GM12865 (cell line): Measurements from ENCODE around the gene EML5.

Source experiments
- DNase-seq: peaks from one replicate; pipeline ENCODE4 v3.0.0; 2010; ENCODE audit warnings: low read depth
- H3K4me3 ChIP-seq: 2 replicates; pipeline ENCODE4 v1.5.1; 2011; ENCODE audit warnings: mild to moderate bottlenecking, low read depth, low read length, control low read depth
- TF ChIP-seq, protein P1 (sequence below): IDR thresholded peaks from 2 replicates; pipeline ENCODE4 v1.5.1; 2011; ENCODE audit warnings: low read length, control low read depth, low read depth, inconsistent platforms; ENCODE audit not compliant: insufficient read depth; ENCODE audit errors: missing control alignments

Gene EML5

DNA sequence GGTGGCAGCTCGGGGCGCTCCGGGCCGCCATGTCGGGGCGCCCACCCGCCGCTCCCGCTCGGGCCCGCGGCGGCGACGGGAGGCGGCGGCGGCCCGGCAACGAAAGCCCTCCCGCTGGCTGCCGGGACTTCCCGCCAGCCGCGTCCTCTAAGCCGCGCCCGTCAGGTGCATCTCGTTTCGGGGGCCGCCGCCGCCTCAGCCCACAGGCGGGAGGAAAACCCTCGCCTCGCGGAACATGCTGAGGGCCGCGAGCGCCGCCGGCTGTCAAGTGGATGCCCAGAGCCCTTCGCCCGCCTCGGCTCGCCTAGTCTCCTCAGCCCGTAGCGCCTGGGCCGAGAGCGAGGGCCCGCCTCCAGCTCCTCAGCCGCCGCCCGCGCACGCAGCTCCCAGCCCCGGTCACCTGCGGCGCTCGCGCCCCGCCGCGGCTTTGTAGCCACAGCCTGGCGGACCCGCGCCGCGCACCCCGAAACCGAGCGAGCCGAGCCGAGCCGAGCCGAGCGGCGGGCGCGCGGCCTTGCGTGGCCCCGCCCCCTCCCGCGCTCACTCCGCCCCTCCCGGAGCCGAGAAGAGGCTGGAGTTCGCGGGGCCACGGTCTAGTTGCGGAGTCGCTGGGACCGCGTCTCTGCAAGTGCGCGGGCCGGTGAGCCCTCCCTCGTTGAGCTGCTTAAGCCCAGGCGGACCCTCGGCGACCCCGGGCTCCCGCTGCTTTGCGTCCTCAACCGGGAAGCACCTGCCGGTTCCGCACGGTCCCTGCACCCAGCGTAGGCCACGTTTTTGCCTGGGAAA is at the start of gene EML5:
Gene EML5, minus strand, starts transcription at position 481 of the 786 bp plus-strand sequence. Its CDS starts 450 bp downstream, at position 31.
- peak; percentile 87 for DNase-seq
- peak within 1 kb of the TSS; percentile 75 for H3K4me3 ChIP-seq

DNA sequence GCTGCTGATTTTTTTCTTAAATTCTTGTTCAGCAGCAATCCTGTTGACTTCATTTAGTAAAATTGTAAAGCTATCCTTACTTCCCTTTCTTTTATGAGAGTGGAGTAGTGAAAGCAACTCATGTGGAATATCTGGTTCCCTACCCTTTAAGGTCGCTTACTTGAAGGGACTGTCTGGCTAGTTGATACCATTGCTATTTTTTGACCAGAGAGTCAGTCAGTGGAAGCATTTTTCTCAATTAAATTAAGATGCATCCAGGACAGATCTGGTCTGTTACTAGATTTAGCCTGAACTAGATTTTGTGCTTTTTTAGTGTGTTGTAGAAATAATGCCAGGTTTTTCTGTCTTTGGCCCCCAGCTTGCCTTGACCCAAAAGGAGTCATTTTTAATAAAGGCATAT is 49.7 kb upstream of the EML5 start:
- H3K4me3 ChIP-seq, result no peak overlapping the region
- DNase-seq, result no peak
- TF ChIP-seq, protein P1, sequence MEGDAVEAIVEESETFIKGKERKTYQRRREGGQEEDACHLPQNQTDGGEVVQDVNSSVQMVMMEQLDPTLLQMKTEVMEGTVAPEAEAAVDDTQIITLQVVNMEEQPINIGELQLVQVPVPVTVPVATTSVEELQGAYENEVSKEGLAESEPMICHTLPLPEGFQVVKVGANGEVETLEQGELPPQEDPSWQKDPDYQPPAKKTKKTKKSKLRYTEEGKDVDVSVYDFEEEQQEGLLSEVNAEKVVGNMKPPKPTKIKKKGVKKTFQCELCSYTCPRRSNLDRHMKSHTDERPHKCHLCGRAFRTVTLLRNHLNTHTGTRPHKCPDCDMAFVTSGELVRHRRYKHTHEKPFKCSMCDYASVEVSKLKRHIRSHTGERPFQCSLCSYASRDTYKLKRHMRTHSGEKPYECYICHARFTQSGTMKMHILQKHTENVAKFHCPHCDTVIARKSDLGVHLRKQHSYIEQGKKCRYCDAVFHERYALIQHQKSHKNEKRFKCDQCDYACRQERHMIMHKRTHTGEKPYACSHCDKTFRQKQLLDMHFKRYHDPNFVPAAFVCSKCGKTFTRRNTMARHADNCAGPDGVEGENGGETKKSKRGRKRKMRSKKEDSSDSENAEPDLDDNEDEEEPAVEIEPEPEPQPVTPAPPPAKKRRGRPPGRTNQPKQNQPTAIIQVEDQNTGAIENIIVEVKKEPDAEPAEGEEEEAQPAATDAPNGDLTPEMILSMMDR, result no peak

More for the DNA sequence above, at the start of gene EML5:
- TF ChIP-seq, protein P1, result peak; percentile 11

DNA sequence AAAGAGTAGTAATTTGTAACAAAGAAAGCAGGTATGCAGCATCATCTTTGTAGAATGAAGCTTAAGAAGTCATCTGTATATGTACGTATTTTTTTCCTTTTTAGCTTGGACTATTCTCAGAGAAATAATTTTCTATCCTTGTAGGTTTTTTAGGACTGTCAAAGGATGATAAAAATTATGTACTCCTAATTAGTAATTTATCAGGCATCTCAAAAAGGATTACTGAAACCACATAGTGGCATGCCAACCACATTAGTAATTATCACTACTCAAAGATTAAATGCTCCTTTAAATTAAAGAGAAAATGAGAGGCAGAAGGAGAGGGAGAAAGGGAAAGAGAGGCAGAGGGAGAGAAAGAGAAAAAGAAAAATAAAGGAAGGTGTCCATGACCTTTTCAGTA is 49.0 kb upstream of the EML5 start:
- DNase-seq, result no peak
- TF ChIP-seq, protein P1, result no peak
- H3K4me3 ChIP-seq, result no peak overlapping the region

DNA sequence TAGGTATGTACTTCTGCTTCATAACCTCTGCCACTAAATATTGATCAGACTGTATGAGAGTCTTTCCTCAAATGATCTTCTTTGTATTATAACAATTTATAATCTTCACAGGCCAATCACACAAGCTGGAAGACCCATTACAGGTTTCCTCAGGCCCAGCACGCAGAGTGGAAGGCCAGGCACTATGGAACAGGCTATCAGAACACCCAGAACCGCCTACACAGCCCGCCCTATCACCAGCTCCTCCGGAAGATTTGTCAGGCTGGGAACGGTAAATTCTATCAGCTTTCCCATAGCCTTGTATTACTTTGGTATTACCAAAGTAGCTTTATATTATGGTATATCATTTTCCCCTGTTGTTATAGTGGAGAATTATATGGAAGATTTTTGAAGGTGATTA is 48.2 kb upstream of the EML5 start:
- TF ChIP-seq, protein P1, result no peak
- DNase-seq, result no peak
- no peak overlapping the region for H3K4me3 ChIP-seq

DNA sequence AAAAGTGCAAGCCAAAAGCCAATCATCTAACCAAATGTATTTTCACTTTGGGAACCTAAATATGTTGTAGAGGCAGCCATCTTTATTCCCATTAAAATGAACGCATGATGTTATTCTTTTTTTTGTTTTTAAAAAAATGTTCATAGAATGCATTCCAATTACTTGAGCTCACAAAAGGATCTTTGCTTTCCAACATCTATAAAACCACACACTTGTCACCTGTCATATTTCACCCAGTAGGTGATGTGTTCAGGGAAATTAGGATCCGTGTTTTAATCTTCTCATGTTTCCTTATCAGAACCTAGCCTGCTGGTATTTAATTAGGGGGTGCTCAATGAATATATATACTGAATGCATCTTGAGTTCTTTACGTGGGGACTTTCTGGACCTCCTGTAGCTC is 45.3 kb upstream of the EML5 start:
- no peak for DNase-seq
- TF ChIP-seq, protein P1, result no peak
- no peak overlapping the region for H3K4me3 ChIP-seq

DNA sequence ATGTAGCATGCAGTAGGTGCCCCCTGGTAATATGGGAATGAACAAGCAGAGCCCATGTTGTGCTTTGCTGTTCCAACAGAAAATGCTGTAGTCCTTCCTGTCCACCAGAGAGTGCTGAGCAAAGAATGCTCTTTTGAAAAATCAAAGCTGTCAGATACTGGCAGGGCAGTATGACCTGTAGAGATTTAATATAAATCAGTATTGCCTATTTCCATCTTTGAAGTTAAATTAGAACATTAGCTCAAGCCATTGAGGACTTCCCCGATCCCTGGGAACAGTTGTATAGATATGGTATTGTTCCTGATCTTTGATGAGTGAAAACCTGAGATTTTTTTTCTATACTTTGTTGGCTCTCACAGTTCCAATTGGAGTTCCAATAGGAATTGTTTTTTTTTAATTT is 44.7 kb upstream of the EML5 start:
- no peak for DNase-seq
- TF ChIP-seq, protein P1, result no peak
- H3K4me3 ChIP-seq, result no peak overlapping the region

DNA sequence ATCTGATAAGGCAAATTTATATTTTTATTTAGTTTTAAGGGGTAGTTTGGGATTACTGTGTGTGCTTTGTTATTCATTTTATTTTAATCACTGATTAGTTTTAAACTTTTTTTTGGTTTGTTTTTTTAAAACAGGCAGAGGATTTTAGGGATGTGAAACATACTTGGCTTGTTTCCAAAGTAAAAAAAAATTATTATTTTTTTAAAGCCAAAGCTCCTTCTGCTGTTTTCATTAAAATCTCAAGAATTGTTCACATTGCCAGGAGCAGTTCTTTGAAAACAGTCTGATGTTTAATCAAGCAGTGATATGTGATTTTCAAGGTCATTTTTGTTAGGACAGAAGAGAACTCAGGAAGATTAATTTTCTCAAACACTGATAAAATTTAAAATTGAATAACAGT is 42.9 kb upstream of the EML5 start:
- TF ChIP-seq, protein P1, result no peak
- DNase-seq, result no peak
- no peak overlapping the region for H3K4me3 ChIP-seq
